K562 (cell line): ENCODE measurements around the gene GPR176. TPM values are rescaled to one million over a fixed set of nuclear protein-coding genes. Genes with fewer than 3 reads are reported as not detected.
A peak's percentile ranks its signal among the peaks of the same experiment; 100 is the strongest.

Source experiments
- ATAC-seq: fragments of 200-7000 bp; cut with Tn5 transposase; 3 replicates; pipeline ENCODE4 v1.9.1; 2020; ENCODE audit warnings: moderate library complexity
- BruUV-seq: library from RNA; stranded (reverse); fragments of 400-500 nt; replicated peaks from 2 replicates; lab custom pipeline; 2021; lab: Mats Ljungman, UMichigan
- CTCF ChIA-PET: fragments of 300-600 bp; formaldehyde crosslinking; extraction: SDS; loops from one replicate; lab custom pipeline; 2021; ENCODE audit warnings: low intra/inter-chr PET ratio; lab: Yijun Ruan, JAX
- POLR2A ChIA-PET: fragments of 300-600, 350-650 bp; sonication (Branson Sonifier 250); formaldehyde crosslinking; extraction: SDS; loops from one replicate; lab custom pipeline; 2021; ENCODE audit warnings: antibody characterized with exemption, inconsistent platforms; lab: Yijun Ruan, JAX
- DNase-seq, 4 experiments: peaks; one replicate each; pipeline versions ENCODE4 v3.0.0 to v3.0.0-alpha.2; 2011 to 2018; ENCODE audit warnings: low spot score in 3 of 4, mixed read lengths in 3 of 4; ENCODE audit errors: extremely low read depth in 1 of 4
- FAIRE-seq: peaks from 2 replicates; lab custom pipeline; 2011; peaks lifted over from hg19 to GRCh38; lab: Jason Lieb, UNC
- H2AFZ ChIP-seq: 2 replicates; pipeline ENCODE4 v1.6.0; 2011; ENCODE audit warnings: low read depth, low read length, control low read depth, inconsistent platforms
- H3K27ac ChIP-seq: fragments of 200-600 bp; 3 replicates; pipeline ENCODE4 v1.8.0; 2011; ENCODE audit warnings: low read depth, mild to moderate bottlenecking, control low read depth, inconsistent platforms, low read length, moderate library complexity, mixed read lengths; ENCODE audit errors: extremely low read depth
- H3K27me3 ChIP-seq, 2 experiments: fragments of 300-600 bp in 1 of 2; 2 replicates in 1 of 2; 3 replicates in 1 of 2; pipeline versions ENCODE4 v1.6.0 to v1.8.0; 2011; ENCODE audit warnings: inconsistent platforms in 2 of 2, low read length in 2 of 2, mild to moderate bottlenecking in 1 of 2, mixed read lengths in 1 of 2, moderate library complexity in 1 of 2; ENCODE audit not compliant: control insufficient read depth in 2 of 2, insufficient read depth in 2 of 2
- H3K36me3 ChIP-seq: fragments of 300-600 bp; 3 replicates; pipeline ENCODE4 v1.8.0; 2011; ENCODE audit warnings: mild to moderate bottlenecking, low read length, inconsistent platforms; ENCODE audit not compliant: control insufficient read depth, insufficient read depth
- H3K4me1 ChIP-seq, 2 experiments: fragments of 200-600 bp in 1 of 2; replicated peaks in 1 of 2; 2 replicates in 1 of 2; 3 replicates in 1 of 2; pipeline versions ENCODE4 v1.5.1 to v1.8.0; 2011; ENCODE audit warnings: inconsistent platforms in 2 of 2, low read length in 2 of 2, mild to moderate bottlenecking in 1 of 2, mixed read lengths in 1 of 2, moderate library complexity in 1 of 2; ENCODE audit not compliant: control insufficient read depth in 2 of 2, insufficient read depth in 2 of 2
- H3K4me2 ChIP-seq: 2 replicates; pipeline ENCODE4 v1.6.1; 2011; ENCODE audit warnings: low read length, control low read depth, inconsistent platforms, mixed read lengths; ENCODE audit not compliant: insufficient read depth
- H3K4me3 ChIP-seq: fragments of 200-600 bp; sonication (generic), shearing (Covaris generic); 2 replicates; pipeline ENCODE4 v1.5.1; 2016; ENCODE audit warnings: control low read depth, inconsistent platforms
- H3K79me2 ChIP-seq: fragments of 200-600 bp; 3 replicates; pipeline ENCODE4 v1.8.0; 2011; ENCODE audit warnings: low read length, inconsistent platforms; ENCODE audit not compliant: control insufficient read depth, insufficient read depth
- H3K9ac ChIP-seq, 2 experiments: 2 replicates each; pipeline versions ENCODE4 v1.6.0 to v1.6.1; 2011; ENCODE audit warnings: low read depth in 2 of 2, low read length in 2 of 2, control low read depth in 1 of 2, inconsistent platforms in 1 of 2, mild to moderate bottlenecking in 1 of 2, mixed read lengths in 1 of 2; ENCODE audit not compliant: insufficient read depth in 1 of 2
- H3K9me1 ChIP-seq: one replicate; pipeline ENCODE4 v1.6.0; 2011; ENCODE audit warnings: inconsistent platforms, mild to moderate bottlenecking, low read length, moderate library complexity; ENCODE audit not compliant: control insufficient read depth, insufficient read depth
- H3K9me3 ChIP-seq: replicated peaks from 2 replicates; pipeline ENCODE4 v1.5.1; 2011; ENCODE audit warnings: low read depth, low read length, inconsistent platforms; ENCODE audit not compliant: control insufficient read depth, insufficient read depth
- H4K20me1 ChIP-seq: replicated peaks from 2 replicates; pipeline ENCODE4 v1.6.1; 2011; ENCODE audit warnings: low read length, inconsistent platforms, mixed read lengths; ENCODE audit not compliant: control insufficient read depth, insufficient read depth
- C11orf30 ChIP-seq: fragments of 450-650 bp; IDR thresholded peaks from 2 replicates; pipeline ENCODE4 v1.6.1; 2016; ENCODE audit warnings: low read depth, mild to moderate bottlenecking
- NFRKB ChIP-seq: fragments of 450-650 bp; IDR thresholded peaks from 2 replicates; pipeline ENCODE4 v1.6.1; 2016; ENCODE audit warnings: low read depth
- ZNF316 ChIP-seq: fragments of 450-650 bp; IDR thresholded peaks from 2 replicates; pipeline ENCODE4 v1.6.1; 2016
- WGBS: fragments of 100-300 bp; shearing (Covaris generic); methylation state at CpG from one replicate; pipeline ENCODE4 v1.1.6; 2016; ENCODE audit warnings: low coverage, mixed read lengths; ENCODE audit not compliant: insufficient coverage; ENCODE audit errors: missing lambda C conversion rate; 5-methylcytosine and 5-hydroxymethylcytosine counted together
- in situ Hi-C: fragments of 300-500 bp; cut with MboI; formaldehyde crosslinking; loops from 4 replicates; pipeline ENCODE4 v1.15.0; 2018; ENCODE audit warnings: inconsistent platforms, mixed read lengths
- intact Hi-C: fragments of 100-400 bp; cut with micrococcal nuclease; formaldehyde crosslinking; loops from 2 replicates; pipeline ENCODE4 v1.14.2; 2022
- polyA plus RNA-seq, 8 experiments: library from polyadenylated mRNA; depleted of rRNA in 4 of 8; stranded (reverse) in 5 of 8; unstranded in 3 of 8; fragments of >200 nt; fragmentation: Nextera tagmentation in 2 of 8; fragmentation: Illumina TruSeq in 1 of 8; extraction: Ambion mirVana in 2 of 8; extraction: Trizol in 1 of 8; gene quantifications; 2 replicates each; pipeline versions ENCODE4 v1.2.1 to v1.2.3, GENCODE V29; 2011 to 2014; ENCODE audit warnings: inconsistent platforms in 1 of 8, missing spikeins in 1 of 8
- total RNA-seq, 7 experiments: library from RNA; depleted of rRNA in 6 of 7; stranded (reverse); fragments of >200 nt in 6 of 7; fragmentation: Illumina TruSeq in 2 of 7; extraction: Trizol in 2 of 7; gene quantifications; 2 replicates each; pipeline versions ENCODE4 v1.2.1 to v1.2.3, GENCODE V29; 2011 to 2021; ENCODE audit warnings: low replicate concordance in 1 of 7

Gene GPR176
- total and polyA plus RNA-seq, 9 of the 15 experiments (the other 6 are each of a cell fraction or from before 2014, with no cell fraction given), result 0.03 to 1.2 (median 0.76) TPM

DNA sequence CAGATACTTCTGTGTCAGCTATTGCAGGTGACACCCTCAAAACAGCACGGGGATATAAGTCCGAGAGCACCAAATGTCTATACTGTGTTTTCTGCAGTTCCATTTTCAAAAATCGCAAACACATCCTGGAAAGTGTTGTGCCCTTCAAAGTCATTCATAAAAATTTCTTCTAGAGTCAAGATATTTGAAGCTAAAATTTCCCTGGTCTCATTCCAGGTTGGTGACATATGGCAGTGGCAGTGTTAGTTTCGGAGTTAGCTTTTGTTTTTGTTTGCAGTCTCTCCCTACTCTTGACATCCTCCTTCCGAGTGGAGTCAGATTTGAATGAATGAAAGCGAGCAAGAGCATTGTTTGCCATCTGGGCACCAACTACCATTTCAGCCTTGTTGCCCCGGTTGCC is 134.2 kb downstream of the GPR176 start:
- no TSS peak for BruUV-seq
- Histone ChIP-seq H3K4me2 (no peak overlapping the region), H3K4me1 (peaks cover 0 to 8% of the 10 kb centered on the region in 2 experiments; a peak in 3 of 5 replicates), H3K9ac (no peak overlapping the region), H3K9me1 (no peaks in the 10 kb centered on the region), H3K27me3 (no peaks in the 10 kb centered on the region), H4K20me1 (no peaks in the 10 kb centered on the region), H2AFZ (no peak overlapping the region), H3K27ac (no peak overlapping the region), H3K4me3 (no peak overlapping the region), H3K36me3 (no peaks in the 10 kb centered on the region), H3K79me2 (peaks cover 13% of the 10 kb centered on the region), H3K9me3 (no peaks in the 10 kb centered on the region; the same call in 1 of the 2 replicates)
- in situ Hi-C loops, result loop anchor here (5.0 to 25.0 kb wide), 2 partner anchors 136 to 226 kb away; partner anchors contain the start of gene GPR176
- POLR2A ChIA-PET, result no interaction called here
- ATAC-seq (no peak), DNase-seq (no peak), FAIRE-seq (no peak)
- 62% methylated on average over 7 of the region's 7 CpGs for WGBS
- no peak for TF ChIP-seq NFRKB
- CTCF ChIA-PET, result interaction anchor here (0.7 to 4.6 kb wide), 6 partner anchors 90 to 524 kb away, joined by 3 to 22 read pairs (median 3); no protein-coding TSS in a partner anchor
- intact Hi-C loops, result loop anchor here (1.0 to 5.0 kb wide), 5 partner anchors 89 to 486 kb away; no protein-coding TSS in a partner anchor

DNA sequence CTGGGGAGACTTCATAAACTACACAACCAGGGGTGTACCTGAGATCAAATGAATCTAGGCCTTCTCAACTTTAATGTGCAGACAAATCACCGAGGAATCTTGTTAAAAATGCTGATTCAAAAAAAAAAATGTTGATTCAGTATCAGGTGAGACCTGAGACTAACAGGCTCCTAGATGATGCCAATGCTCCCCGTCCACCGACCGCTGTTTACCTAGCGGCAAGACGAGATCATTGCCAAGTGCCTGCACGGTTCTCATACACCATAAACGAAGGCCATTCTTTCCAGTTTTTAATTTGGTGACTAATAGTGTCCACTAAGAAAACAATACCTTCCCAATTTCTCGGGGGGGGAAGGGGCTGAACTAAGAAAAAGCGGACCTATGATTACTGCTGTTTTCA is 134.9 kb downstream of the GPR176 start:
- Histone ChIP-seq H3K36me3 (no peaks in the 10 kb centered on the region), H4K20me1 (no peaks in the 10 kb centered on the region), H3K79me2 (peaks cover 13% of the 10 kb centered on the region), H3K4me1 (peaks cover 0 to 8% of the 10 kb centered on the region in 2 experiments; a peak in 3 of 5 replicates), H3K9me1 (no peaks in the 10 kb centered on the region), H3K9me3 (no peaks in the 10 kb centered on the region; the same call in 1 of the 2 replicates), H3K27ac (no peak overlapping the region), H3K9ac (no peak overlapping the region), H3K4me2 (no peak overlapping the region), H2AFZ (no peak overlapping the region), H3K4me3 (no peak overlapping the region), H3K27me3 (no peaks in the 10 kb centered on the region)
- intact Hi-C loops, result loop anchor here (5.0 kb wide), 4 partner anchors 142 to 487 kb away; no protein-coding TSS in a partner anchor
- WGBS, result 63% methylated on average over 10 of the region's 10 CpGs
- ATAC-seq (no peak), DNase-seq (no peak), FAIRE-seq (no peak)
- peak; percentile 74 for TF ChIP-seq ZNF316
- no peak for TF ChIP-seq NFRKB
- TF ChIP-seq C11orf30, result peak; percentile 44; the same call in 1 of the 2 replicates
- in situ Hi-C loops, result loop anchor here (5.0 to 25.0 kb wide), 2 partner anchors 137 to 227 kb away; partner anchors contain the start of gene GPR176
- POLR2A ChIA-PET, result no interaction called here
- BruUV-seq, result no TSS peak
- CTCF ChIA-PET, result interaction anchor here (4.6 kb wide), 1 partner anchor 489 kb away, joined by 22 read pairs; no protein-coding TSS in a partner anchor
